Activated CD4-positive, alpha-beta memory T cell treated with anti-CD3 and anti-CD28 coated beads for 36 hours (primary cell): ENCODE data around the gene PSEN2. TPM values are rescaled to one million over a fixed set of nuclear protein-coding genes. Genes with fewer than 3 reads are reported as not detected.

Experiments used
- CTCF ChIA-PET: fragments of 350-600 bp; sonication (Branson Sonifier 250); formaldehyde crosslinking; loops from one replicate; lab custom pipeline; 2021; ENCODE audit warnings: antibody characterized with exemption, inconsistent platforms; lab: Charles Lee
- POLR2A ChIA-PET: fragments of 350-600 bp; sonication (Branson Sonifier 250); formaldehyde crosslinking; loops from one replicate; lab custom pipeline; 2021; ENCODE audit warnings: antibody characterized with exemption; lab: Charles Lee
- DNase-seq: peaks from one replicate; pipeline ENCODE4 v3.0.0-alpha.2; 2020
- H3K27ac Mint-ChIP-seq: one replicate; pipeline ENCODE4 v1.8.0; 2021; ENCODE audit warnings: mixed read lengths
- H3K27me3 Mint-ChIP-seq: one replicate; pipeline ENCODE4 v1.8.0; 2021; ENCODE audit warnings: mixed read lengths
- H3K36me3 Mint-ChIP-seq: one replicate; pipeline ENCODE4 v1.8.0; 2021; ENCODE audit warnings: mixed read lengths
- H3K4me1 Mint-ChIP-seq: one replicate; pipeline ENCODE4 v1.8.0; 2021; ENCODE audit warnings: low read depth, mixed read lengths
- H3K4me3 Mint-ChIP-seq: one replicate; pipeline ENCODE4 v1.8.0; 2021; ENCODE audit warnings: mild to moderate bottlenecking, mixed read lengths
- H3K9me3 Mint-ChIP-seq: one replicate; pipeline ENCODE4 v1.8.0; 2021; ENCODE audit warnings: mixed read lengths
- intact Hi-C: fragments of 100-400 bp; cut with micrococcal nuclease; formaldehyde crosslinking; loops from one replicate; pipeline ENCODE4 v1.15.1; 2023
- total RNA-seq, 2 experiments: library from RNA; stranded (reverse); gene quantifications; one replicate each; pipeline ENCODE4 v1.2.3, GENCODE V29; 2021

The PSEN2 gene
- total RNA-seq, 2 experiments from 2014 or later: 4.5 to 5.3 TPM

DNA sequence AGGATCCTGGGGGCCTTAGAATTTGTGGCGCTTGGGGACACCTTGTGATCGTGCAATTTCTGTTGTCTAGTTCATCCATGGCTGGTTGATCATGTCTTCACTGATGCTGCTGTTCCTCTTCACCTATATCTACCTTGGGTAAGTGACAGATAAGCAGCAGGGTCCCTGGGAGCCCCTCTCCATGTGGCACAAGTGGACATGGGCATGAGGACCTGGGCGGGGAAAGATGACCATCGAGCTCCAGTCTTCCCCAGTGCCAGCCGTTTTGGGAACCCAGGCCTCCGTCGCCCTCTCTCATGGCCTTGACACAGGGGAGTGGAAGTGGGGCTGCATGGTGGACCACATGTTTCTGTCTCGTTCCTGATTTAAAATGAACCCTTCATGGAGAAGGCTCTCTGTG is 17.6 kb downstream of the PSEN2 start:
- Mint-ChIP-seq H3K36me3 (no peaks in the 10 kb centered on the region), H3K27me3 (no peaks in the 10 kb centered on the region), H3K4me3 (no peak overlapping the region), H3K9me3 (no peaks in the 10 kb centered on the region), H3K27ac (no peak overlapping the region), H3K4me1 (peaks cover 29% of the 10 kb centered on the region)
- CTCF ChIA-PET: no interaction called here
- DNase-seq: no peak
- POLR2A ChIA-PET: no interaction called here
- intact Hi-C loops: no loop called here

- no peak for DNase-seq
- POLR2A ChIA-PET: no interaction called here
- intact Hi-C loops: no loop called here
- no peak overlapping the region for H3K27ac Mint-ChIP-seq
- H3K4me1 Mint-ChIP-seq: peaks cover 22% of the 10 kb centered on the region
- no peaks in the 10 kb centered on the region for H3K36me3 Mint-ChIP-seq
- CTCF ChIA-PET: no interaction called here
- H3K4me3 Mint-ChIP-seq: no peak overlapping the region
- no peaks in the 10 kb centered on the region for H3K9me3 Mint-ChIP-seq
- no peaks in the 10 kb centered on the region for H3K27me3 Mint-ChIP-seq
Measured at GRCh38 chr1:226888816-226889215, 18.4 kb downstream of the PSEN2 start.

DNA sequence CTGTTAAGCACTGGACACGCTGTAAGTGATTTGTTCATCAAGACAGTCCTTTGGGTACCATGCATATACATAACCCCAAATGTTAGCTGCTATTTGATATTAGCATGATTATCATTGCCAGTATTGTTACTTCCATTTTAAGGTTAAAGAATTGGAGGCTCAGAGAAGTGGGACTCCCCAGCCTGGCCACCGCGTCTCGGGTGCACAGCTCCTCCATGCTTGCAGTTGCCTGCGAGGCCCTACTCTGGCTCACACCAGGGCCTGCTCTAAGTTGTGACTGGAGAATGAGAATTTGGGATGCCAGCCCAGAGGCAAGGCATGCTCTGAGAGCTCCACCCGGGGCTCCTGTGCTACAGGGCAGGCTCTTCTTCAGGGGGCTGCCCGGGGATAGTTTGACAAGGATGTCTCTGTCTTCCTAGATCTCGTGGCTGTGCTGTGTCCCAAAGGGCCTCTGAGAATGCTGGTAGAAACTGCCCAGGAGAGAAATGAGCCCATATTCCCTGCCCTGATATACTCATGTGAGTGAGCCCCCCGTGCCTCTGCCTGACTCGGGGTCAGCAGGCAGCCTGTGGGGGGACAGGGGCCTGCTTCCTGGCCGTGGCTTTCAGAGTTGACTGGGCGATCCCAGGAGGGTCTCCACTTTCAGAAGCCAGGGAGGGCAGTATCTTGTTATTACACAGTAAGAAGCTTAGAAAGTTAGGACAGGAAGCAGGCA is 19.4 kb downstream of the PSEN2 start:
- Mint-ChIP-seq H3K4me1 (peaks cover 12% of the 10 kb centered on the region), H3K27me3 (no peaks in the 10 kb centered on the region), H3K4me3 (no peak overlapping the region), H3K27ac (no peak overlapping the region), H3K36me3 (no peaks in the 10 kb centered on the region), H3K9me3 (no peaks in the 10 kb centered on the region)
- intact Hi-C loops: no loop called here
- CTCF ChIA-PET: interaction anchor here (1.1 kb wide), 1 partner anchor 27 kb away, joined by 3 read pairs; no protein-coding TSS in a partner anchor
- POLR2A ChIA-PET: no interaction called here
- no peak for DNase-seq

GRCh38 chr1:226890331-226891108 is 20.1 kb downstream of the PSEN2 start:
- intact Hi-C loops: no loop called here
- Mint-ChIP-seq H3K9me3 (no peaks in the 10 kb centered on the region), H3K27ac (no peak overlapping the region), H3K4me1 (peaks cover 5% of the 10 kb centered on the region), H3K27me3 (no peaks in the 10 kb centered on the region), H3K4me3 (no peak overlapping the region), H3K36me3 (no peaks in the 10 kb centered on the region)
- ChIA-PET CTCF (interaction anchor here (0.9 to 1.1 kb wide), 2 partner anchors 28 to 264 kb away, joined by 3 read pairs; no protein-coding TSS in a partner anchor), POLR2A (no interaction called here)
- no peak for DNase-seq

GRCh38 chr1:226891346-226891745 is 20.9 kb downstream of the PSEN2 start:
- Mint-ChIP-seq H3K36me3 (no peaks in the 10 kb centered on the region), H3K4me1 (no peaks in the 10 kb centered on the region), H3K4me3 (no peak overlapping the region), H3K27ac (no peak overlapping the region), H3K9me3 (no peaks in the 10 kb centered on the region), H3K27me3 (no peaks in the 10 kb centered on the region)
- intact Hi-C loops: no loop called here
- ChIA-PET POLR2A (no interaction called here), CTCF (interaction anchor here (0.9 kb wide), 1 partner anchor 265 kb away, joined by 3 read pairs; no protein-coding TSS in a partner anchor)
- DNase-seq: no peak

DNA sequence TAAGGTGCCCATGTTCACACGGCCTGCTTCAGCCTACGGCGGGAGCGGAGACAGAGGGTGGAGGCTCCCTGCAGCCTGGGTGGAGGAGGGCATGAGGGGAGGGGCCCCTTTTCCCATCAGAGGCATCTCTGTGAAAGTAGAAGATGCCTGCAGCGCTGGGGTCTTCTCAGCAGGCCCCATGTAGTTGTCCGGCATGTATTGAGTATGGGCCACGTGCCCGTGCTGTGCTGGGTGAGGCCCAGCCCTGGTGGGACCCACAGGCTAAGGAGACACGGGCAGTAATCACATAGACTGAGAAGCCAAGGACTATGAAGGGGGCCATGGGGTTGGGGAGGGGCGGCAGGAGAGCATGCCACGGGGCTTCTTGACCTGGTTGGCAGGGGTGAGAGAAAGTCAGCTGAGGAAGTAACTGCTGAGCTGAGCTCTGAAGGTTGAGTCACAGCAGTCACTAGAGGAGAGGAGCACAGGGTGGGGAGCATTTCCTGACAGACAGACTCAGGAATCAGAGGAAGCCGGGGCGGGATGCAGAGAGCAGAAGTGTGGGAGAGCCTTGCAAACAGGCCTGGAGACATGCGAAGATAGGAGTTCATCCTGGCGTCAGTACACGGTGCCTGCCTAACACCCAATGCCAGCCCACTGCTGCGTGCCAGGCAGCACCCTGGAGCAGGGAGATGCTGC is 21.6 kb downstream of the PSEN2 start:
- intact Hi-C loops: no loop called here
- H3K4me3 Mint-ChIP-seq: no peak overlapping the region
- ChIA-PET POLR2A (no interaction called here), CTCF (no interaction called here)
- no peaks in the 10 kb centered on the region for H3K4me1 Mint-ChIP-seq
- no peak overlapping the region for H3K27ac Mint-ChIP-seq
- no peaks in the 10 kb centered on the region for H3K9me3 Mint-ChIP-seq
- H3K36me3 Mint-ChIP-seq: no peaks in the 10 kb centered on the region
- no peaks in the 10 kb centered on the region for H3K27me3 Mint-ChIP-seq
- no peak for DNase-seq

- Mint-ChIP-seq H3K4me1 (no peaks in the 10 kb centered on the region), H3K4me3 (no peak overlapping the region), H3K27me3 (no peaks in the 10 kb centered on the region), H3K27ac (no peak overlapping the region), H3K36me3 (no peaks in the 10 kb centered on the region), H3K9me3 (no peaks in the 10 kb centered on the region)
- ChIA-PET POLR2A (no interaction called here), CTCF (no interaction called here)
- no peak for DNase-seq
- intact Hi-C loops: no loop called here
Measured at GRCh38 chr1:226892524-226892875, 22.1 kb downstream of the PSEN2 start.

DNA sequence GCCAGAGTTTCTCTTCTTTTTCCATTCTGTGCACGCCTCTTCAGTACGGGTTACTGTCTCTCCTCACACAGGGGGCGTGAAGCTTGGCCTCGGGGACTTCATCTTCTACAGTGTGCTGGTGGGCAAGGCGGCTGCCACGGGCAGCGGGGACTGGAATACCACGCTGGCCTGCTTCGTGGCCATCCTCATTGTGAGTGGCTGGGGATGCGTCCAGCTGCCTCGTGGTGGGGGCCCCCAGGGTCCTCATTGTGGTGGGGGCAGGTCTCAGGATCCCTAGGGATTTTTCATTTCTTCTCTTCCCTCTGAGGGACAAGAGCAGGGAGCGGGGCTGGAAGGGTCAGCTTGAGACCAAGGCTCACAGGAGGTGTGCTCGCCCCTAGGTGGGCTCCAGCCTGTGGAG is 23.5 kb downstream of the PSEN2 start:
- no peak overlapping the region for H3K4me3 Mint-ChIP-seq
- CTCF ChIA-PET: interaction anchor here (0.6 kb wide), 1 partner anchor 105 kb away, joined by 3 read pairs; no protein-coding TSS in a partner anchor

GRCh38 chr1:226894826-226895225 is 24.4 kb downstream of the PSEN2 start:
- Mint-ChIP-seq H3K9me3 (no peaks in the 10 kb centered on the region), H3K27ac (no peak overlapping the region), H3K4me1 (no peaks in the 10 kb centered on the region), H3K36me3 (no peaks in the 10 kb centered on the region), H3K4me3 (no peak overlapping the region), H3K27me3 (no peaks in the 10 kb centered on the region)
- POLR2A ChIA-PET: no interaction called here
- CTCF ChIA-PET: no interaction called here
- DNase-seq: no peak
- intact Hi-C loops: no loop called here

More for the DNA sequence above, 23.5 kb downstream of the PSEN2 start:
- H3K27me3 Mint-ChIP-seq: no peaks in the 10 kb centered on the region
- no peak overlapping the region for H3K27ac Mint-ChIP-seq
- H3K4me1 Mint-ChIP-seq: no peaks in the 10 kb centered on the region
- no peak for DNase-seq
- H3K9me3 Mint-ChIP-seq: no peaks in the 10 kb centered on the region
- no peaks in the 10 kb centered on the region for H3K36me3 Mint-ChIP-seq
- intact Hi-C loops: no loop called here
- POLR2A ChIA-PET: no interaction called here

DNA sequence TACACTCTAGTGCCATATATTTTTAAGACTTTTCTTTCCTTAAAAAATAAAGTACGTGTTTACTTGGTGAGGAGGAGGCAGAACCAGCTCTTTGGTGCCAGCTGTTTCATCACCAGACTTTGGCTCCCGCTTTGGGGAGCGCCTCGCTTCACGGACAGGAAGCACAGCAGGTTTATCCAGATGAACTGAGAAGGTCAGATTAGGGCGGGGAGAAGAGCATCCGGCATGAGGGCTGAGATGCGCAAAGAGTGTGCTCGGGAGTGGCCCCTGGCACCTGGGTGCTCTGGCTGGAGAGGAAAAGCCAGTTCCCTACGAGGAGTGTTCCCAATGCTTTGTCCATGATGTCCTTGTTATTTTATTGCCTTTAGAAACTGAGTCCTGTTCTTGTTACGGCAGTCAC is 25.2 kb downstream of the PSEN2 start:
- H3K27ac Mint-ChIP-seq: no peak overlapping the region
- intact Hi-C loops: no loop called here
- no peaks in the 10 kb centered on the region for H3K9me3 Mint-ChIP-seq
- CTCF ChIA-PET: no interaction called here
- H3K27me3 Mint-ChIP-seq: no peaks in the 10 kb centered on the region
- POLR2A ChIA-PET: no interaction called here
- H3K4me1 Mint-ChIP-seq: no peaks in the 10 kb centered on the region
- no peak overlapping the region for H3K4me3 Mint-ChIP-seq
- H3K36me3 Mint-ChIP-seq: no peaks in the 10 kb centered on the region
- no peak for DNase-seq

GRCh38 chr1:226898246-226898645 is 27.8 kb downstream of the PSEN2 start:
- ChIA-PET CTCF (no interaction called here), POLR2A (no interaction called here)
- H3K9me3 Mint-ChIP-seq: no peaks in the 10 kb centered on the region
- no peaks in the 10 kb centered on the region for H3K36me3 Mint-ChIP-seq
- H3K4me3 Mint-ChIP-seq: no peak overlapping the region
- intact Hi-C loops: no loop called here
- DNase-seq: no peak
- H3K4me1 Mint-ChIP-seq: no peaks in the 10 kb centered on the region
- H3K27me3 Mint-ChIP-seq: no peaks in the 10 kb centered on the region
- H3K27ac Mint-ChIP-seq: no peak overlapping the region

- POLR2A ChIA-PET: no interaction called here
- no peak overlapping the region for H3K4me3 Mint-ChIP-seq
- intact Hi-C loops: no loop called here
Measured at GRCh38 chr1:226901421-226901820, 31.0 kb downstream of the PSEN2 start.

More at GRCh38 chr1:226901421-226901820, 31.0 kb downstream of the PSEN2 start:
- Mint-ChIP-seq H3K27ac (no peak overlapping the region), H3K36me3 (no peaks in the 10 kb centered on the region), H3K4me1 (no peaks in the 10 kb centered on the region), H3K9me3 (no peaks in the 10 kb centered on the region), H3K27me3 (no peaks in the 10 kb centered on the region)
- DNase-seq: no peak
- CTCF ChIA-PET: no interaction called here
